A549 (cell line): ENCODE data around the gene SRD5A3. TPM values are rescaled to one million over a fixed set of nuclear protein-coding genes. Genes with fewer than 3 reads are reported as not detected.
"Not testable (repeated sequence)": the region's sequence is repeated elsewhere in the genome, so short reads cannot be mapped to it uniquely, and the experiment has no call there.

Experiments
- ATAC-seq, 2 experiments: fragments of 200-7000 bp in 1 of 2; fragments of >200 bp in 1 of 2; cut with Nextera tagmentation in 1 of 2; cut with Tn5 transposase in 1 of 2; 3 replicates each; pipeline versions ENCODE4 v1.8.0 to v1.9.1; 2018 to 2020; ENCODE audit warnings: mild to moderate bottlenecking in 1 of 2, moderate library complexity in 1 of 2
- CTCF ChIA-PET: fragments of 300-600 bp; sonication (Branson Sonifier 250); formaldehyde crosslinking; extraction: SDS; loops from one replicate; lab custom pipeline; 2021; ENCODE audit warnings: antibody characterized with exemption, inconsistent platforms; lab: Yijun Ruan, JAX
- POLR2A ChIA-PET: fragments of 350-600 bp; formaldehyde crosslinking; extraction: SDS; loops from one replicate; lab custom pipeline; 2021; ENCODE audit warnings: antibody characterized with exemption, inconsistent platforms; lab: Yijun Ruan, JAX
- DNase-seq, 2 experiments: peaks; one replicate each; pipeline versions ENCODE4 v3.0.0 to v3.0.0-alpha.2; 2011 to 2016; ENCODE audit warnings: low read depth in 1 of 2, low spot score in 1 of 2
- FAIRE-seq: peaks from 2 replicates; lab custom pipeline; 2011; peaks lifted over from hg19 to GRCh38; lab: Jason Lieb, UNC
- H3K27ac ChIP-seq, 2 experiments: fragments of >200 bp; sonication (Bioruptor Twin); formaldehyde crosslinking; 3 replicates each; pipeline ENCODE4 v1.5.1; 2016 to 2017
- H3K4me1 ChIP-seq: fragments of >200 bp; sonication (Bioruptor Twin); formaldehyde crosslinking; 3 replicates; pipeline ENCODE4 v1.6.1; 2016
- H3K4me2 ChIP-seq: fragments of >200 bp; sonication (Bioruptor Twin); formaldehyde crosslinking; 3 replicates; pipeline ENCODE4 v1.6.1; 2016
- H3K4me3 ChIP-seq: fragments of >200 bp; sonication (Bioruptor Twin); formaldehyde crosslinking; 3 replicates; pipeline ENCODE4 v1.5.1; 2016
- H3K9me3 ChIP-seq: fragments of >200 bp; sonication (Bioruptor Twin); formaldehyde crosslinking; 3 replicates; pipeline ENCODE4 v1.6.1; 2016
- FOSB ChIP-seq: fragments of 250-450 bp; sonication (Bioruptor Pico); IDR thresholded peaks from 2 replicates; pipeline ENCODE4 v1.5.0; 2020; ENCODE audit warnings: mild to moderate bottlenecking, moderate library complexity
- FOXS1 ChIP-seq: fragments of 250-450 bp; sonication (Bioruptor Pico); IDR thresholded peaks from 2 replicates; pipeline ENCODE4 v1.5.0; 2020; ENCODE audit warnings: mild to moderate bottlenecking, moderate library complexity
- HDAC2 ChIP-seq: fragments of 200-600 bp; sonication (generic); IDR thresholded peaks from 2 replicates; pipeline ENCODE4 v1.6.1; 2016
- HEYL ChIP-seq: fragments of 250-450 bp; sonication (Bioruptor Pico); IDR thresholded peaks from 2 replicates; pipeline ENCODE4 v1.8.0; 2021; ENCODE audit warnings: mild to moderate bottlenecking, moderate library complexity
- MAFK ChIP-seq: fragments of 450-650 bp; IDR thresholded peaks from 2 replicates; pipeline ENCODE4 v1.6.1; 2014; ENCODE audit not compliant: partially characterized antibody
- NPAS2 ChIP-seq: fragments of 250-450 bp; sonication (Bioruptor Pico); IDR thresholded peaks from 2 replicates; pipeline ENCODE4 v1.8.0; 2022; ENCODE audit warnings: mild to moderate bottlenecking, moderate library complexity, borderline replicate concordance
- NR3C1 ChIP-seq: fragments of >200 bp; sonication (Bioruptor Twin); formaldehyde crosslinking; IDR thresholded peaks from 3 replicates; pipeline ENCODE4 v1.6.1; 2017
- PHF8 ChIP-seq: fragments of 200-600 bp; sonication (generic); IDR thresholded peaks from 2 replicates; pipeline ENCODE4 v1.6.1; 2016; ENCODE audit warnings: low read depth, mild to moderate bottlenecking, antibody characterized with exemption, moderate library complexity, borderline replicate concordance
- POLR2AphosphoS2 ChIP-seq: conservative IDR thresholded peaks from 2 replicates; pipeline ENCODE4 v1.6.1; 2012; ENCODE audit warnings: low read length, improper control_type of control experiment, inconsistent platforms
- RAD21 ChIP-seq, 2 experiments: fragments of >200 bp in 1 of 2; sonication (Bioruptor Twin) in 1 of 2; formaldehyde crosslinking in 1 of 2; IDR thresholded peaks in 1 of 2; conservative IDR thresholded peaks in 1 of 2; 2 replicates in 1 of 2; 3 replicates in 1 of 2; pipeline ENCODE4 v1.6.1; 2012 to 2018; ENCODE audit warnings: inconsistent platforms in 1 of 2
- RNF2 ChIP-seq: fragments of 200-600 bp; sonication (generic); IDR thresholded peaks from 2 replicates; pipeline ENCODE4 v1.6.1; 2016; ENCODE audit warnings: low read depth, mild to moderate bottlenecking, antibody characterized with exemption, moderate library complexity, borderline replicate concordance
- TP53 ChIP-seq: fragments of 250-450 bp; sonication (Bioruptor Pico); IDR thresholded peaks from 2 replicates; pipeline ENCODE4 v1.5.0; 2021; ENCODE audit warnings: mild to moderate bottlenecking, moderate library complexity
- WGBS: methylation state at CpG from one replicate; pipeline ENCODE4 v1.1.6; 2017; ENCODE audit errors: missing lambda C conversion rate; 5-methylcytosine and 5-hydroxymethylcytosine counted together
- polyA plus RNA-seq, 4 experiments: library from polyadenylated mRNA; depleted of rRNA in 3 of 4; stranded (reverse); fragments of >200 nt; fragmentation: RNase III in 1 of 4; extraction: RNeasy Plus Mini Kit Qiagen cat#74134 plus additional on column Dnase treatment in 1 of 4; gene quantifications; 2 replicates in 3 of 4; 3 replicates in 1 of 4; pipeline ENCODE4 v1.2.3, GENCODE V29; 2011 to 2017
- TF ChIP-seq, protein P1 (sequence below): IDR thresholded peaks from 2 replicates; pipeline ENCODE4 v1.6.1; 2012
- TF ChIP-seq, protein P2 (sequence below): fragments of >200 bp; sonication (Bioruptor Twin); formaldehyde crosslinking; IDR thresholded peaks from 3 replicates; pipeline ENCODE4 v1.5.1; 2016
- TF ChIP-seq, protein P3 (sequence below): fragments of >200 bp; sonication (Bioruptor Twin); formaldehyde crosslinking; IDR thresholded peaks from 2 replicates; pipeline ENCODE4 v1.6.1; 2016
- TF ChIP-seq, protein P4 (sequence below): fragments of 250-450 bp; sonication (Bioruptor Pico); IDR thresholded peaks from 2 replicates; pipeline ENCODE4 v1.5.0; 2020; ENCODE audit warnings: low read depth, mild to moderate bottlenecking, moderate library complexity

The SRD5A3 gene
- polyA plus RNA-seq, 2 of the 4 experiments (the other 2 are of a cell fraction) = 5.9 to 11.1 TPM

DNA sequence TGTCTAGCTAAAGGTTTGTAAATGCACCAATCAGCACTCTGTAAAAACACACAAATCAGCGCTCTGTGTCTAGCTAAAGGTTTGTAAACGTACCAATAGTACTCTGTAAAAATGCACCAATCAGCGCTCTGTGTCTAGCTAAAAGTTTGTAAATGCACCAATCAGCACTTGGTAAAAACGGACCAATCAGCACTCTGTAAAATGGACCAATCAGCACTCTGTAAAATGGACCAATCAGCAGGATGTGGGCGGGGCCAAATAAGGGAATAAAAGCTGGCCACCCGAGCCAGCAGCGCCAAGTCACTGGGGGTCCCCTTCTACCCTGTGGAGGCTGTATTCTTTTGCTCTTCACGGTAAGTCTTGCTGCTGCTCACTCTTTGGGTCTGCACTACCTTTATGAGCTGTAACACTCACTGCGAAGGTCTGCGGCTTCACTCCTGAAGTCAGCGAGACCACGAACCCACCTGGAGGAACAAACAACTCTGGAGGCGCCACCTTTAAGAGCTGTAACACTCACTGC is 7.2 kb downstream of the SRD5A3 start:
- ATAC-seq, H3K4me2 ChIP-seq, H3K4me3 ChIP-seq: not testable (repeated sequence)
- peaks cover 14% of the 10 kb centered on the region for H3K4me1 ChIP-seq
- TF ChIP-seq MAFK = peak; percentile 42
- TF ChIP-seq, all 56 proteins: peak for 1; not testable (repeated sequence) for 55
- 87% methylated on average over 13 of the region's 13 CpGs for WGBS
- FAIRE-seq, H3K9me3 ChIP-seq, POLR2A ChIA-PET, DNase-seq, H3K27ac ChIP-seq: not testable (repeated sequence)
- CTCF ChIA-PET = interaction anchor here (1.3 to 1.7 kb wide), 2 partner anchors 13 to 354 kb away, joined by 4 read pairs; no protein-coding TSS in a partner anchor

DNA sequence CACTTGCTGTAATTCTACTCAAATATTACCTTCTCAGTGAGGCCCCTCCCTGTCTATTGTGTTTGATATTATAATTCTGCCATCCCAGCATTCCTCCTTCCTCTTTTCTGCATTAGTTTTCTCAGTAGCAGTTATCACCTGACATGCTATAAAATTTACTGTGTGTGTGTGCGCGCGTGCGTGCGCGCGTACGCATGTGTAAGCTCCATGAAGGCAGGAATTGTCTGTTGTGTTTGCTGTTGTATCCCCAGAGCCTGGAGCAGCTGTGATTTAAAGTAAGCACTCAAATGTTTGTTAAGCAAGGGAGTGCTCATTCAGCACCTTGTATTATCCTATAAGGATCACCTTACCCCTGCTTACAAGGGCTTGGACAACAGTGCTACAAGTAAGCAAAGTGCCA is 8.6 kb downstream of the SRD5A3 start:
- H3K9me3 ChIP-seq = no peaks in the 10 kb centered on the region
- POLR2A ChIA-PET = interaction anchor here (0.7 kb wide), 1 partner anchor 503 kb away, joined by 3 read pairs; no protein-coding TSS in a partner anchor
- H3K27ac ChIP-seq = no peak overlapping the region
- peaks cover 21% of the 10 kb centered on the region for H3K4me1 ChIP-seq
- FAIRE-seq (no peak), DNase-seq (no peak), ATAC-seq (no peak)
- over 99% methylated on average over 8 of the region's 8 CpGs for WGBS
- H3K4me2 ChIP-seq = no peak overlapping the region
- TF ChIP-seq, protein P1, sequence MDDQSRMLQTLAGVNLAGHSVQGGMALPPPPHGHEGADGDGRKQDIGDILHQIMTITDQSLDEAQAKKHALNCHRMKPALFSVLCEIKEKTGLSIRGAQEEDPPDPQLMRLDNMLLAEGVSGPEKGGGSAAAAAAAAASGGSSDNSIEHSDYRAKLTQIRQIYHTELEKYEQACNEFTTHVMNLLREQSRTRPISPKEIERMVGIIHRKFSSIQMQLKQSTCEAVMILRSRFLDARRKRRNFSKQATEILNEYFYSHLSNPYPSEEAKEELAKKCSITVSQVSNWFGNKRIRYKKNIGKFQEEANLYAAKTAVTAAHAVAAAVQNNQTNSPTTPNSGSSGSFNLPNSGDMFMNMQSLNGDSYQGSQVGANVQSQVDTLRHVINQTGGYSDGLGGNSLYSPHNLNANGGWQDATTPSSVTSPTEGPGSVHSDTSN = no peak
- TF ChIP-seq HEYL (CRISPR knock-in tag) (no peak), POLR2AphosphoS2 (no peak), FOXS1 (no peak), FOSB (CRISPR knock-in tag) (no peak), NR3C1 (no peak), RNF2 (no peak)
- TF ChIP-seq, protein P2, sequence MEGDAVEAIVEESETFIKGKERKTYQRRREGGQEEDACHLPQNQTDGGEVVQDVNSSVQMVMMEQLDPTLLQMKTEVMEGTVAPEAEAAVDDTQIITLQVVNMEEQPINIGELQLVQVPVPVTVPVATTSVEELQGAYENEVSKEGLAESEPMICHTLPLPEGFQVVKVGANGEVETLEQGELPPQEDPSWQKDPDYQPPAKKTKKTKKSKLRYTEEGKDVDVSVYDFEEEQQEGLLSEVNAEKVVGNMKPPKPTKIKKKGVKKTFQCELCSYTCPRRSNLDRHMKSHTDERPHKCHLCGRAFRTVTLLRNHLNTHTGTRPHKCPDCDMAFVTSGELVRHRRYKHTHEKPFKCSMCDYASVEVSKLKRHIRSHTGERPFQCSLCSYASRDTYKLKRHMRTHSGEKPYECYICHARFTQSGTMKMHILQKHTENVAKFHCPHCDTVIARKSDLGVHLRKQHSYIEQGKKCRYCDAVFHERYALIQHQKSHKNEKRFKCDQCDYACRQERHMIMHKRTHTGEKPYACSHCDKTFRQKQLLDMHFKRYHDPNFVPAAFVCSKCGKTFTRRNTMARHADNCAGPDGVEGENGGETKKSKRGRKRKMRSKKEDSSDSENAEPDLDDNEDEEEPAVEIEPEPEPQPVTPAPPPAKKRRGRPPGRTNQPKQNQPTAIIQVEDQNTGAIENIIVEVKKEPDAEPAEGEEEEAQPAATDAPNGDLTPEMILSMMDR = no peak
- TF ChIP-seq, protein P3, sequence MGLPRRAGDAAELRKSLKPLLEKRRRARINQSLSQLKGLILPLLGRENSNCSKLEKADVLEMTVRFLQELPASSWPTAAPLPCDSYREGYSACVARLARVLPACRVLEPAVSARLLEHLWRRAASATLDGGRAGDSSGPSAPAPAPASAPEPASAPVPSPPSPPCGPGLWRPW = no peak
- H3K4me3 ChIP-seq = no peak overlapping the region
- CTCF ChIA-PET = interaction anchor here (3.4 kb wide), 1 partner anchor 8 kb away, joined by 17 read pairs; the partner anchor contains the start of gene SRD5A3

DNA sequence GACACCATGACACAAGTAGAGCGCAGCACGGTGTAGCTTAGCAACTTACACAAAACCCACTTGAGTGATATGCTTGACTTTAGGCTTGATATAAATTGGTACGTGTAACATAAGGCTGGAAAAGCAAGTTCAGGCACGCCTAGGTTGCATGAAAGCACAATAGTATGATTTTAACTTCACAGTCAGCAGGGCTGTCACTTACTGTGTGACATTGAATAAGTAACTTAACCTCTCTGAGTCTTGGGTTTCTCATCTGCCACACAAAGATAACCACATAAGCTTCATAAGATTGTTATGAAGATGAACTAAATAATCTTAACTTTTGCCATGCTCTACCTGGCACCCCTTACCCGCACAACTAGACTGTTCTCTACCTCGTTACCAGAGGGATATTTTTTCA is 9.5 kb downstream of the SRD5A3 start:
- no peak for FAIRE-seq
- Histone ChIP-seq H3K4me1 (peaks cover 21% of the 10 kb centered on the region), H3K4me3 (no peak overlapping the region), H3K27ac (no peak overlapping the region), H3K9me3 (no peaks in the 10 kb centered on the region), H3K4me2 (no peak overlapping the region)
- ATAC-seq = no peak
- POLR2A ChIA-PET = no interaction called here
- TF ChIP-seq RAD21 (conservative IDR thresholded peaks at IDR 0.05 in 1 of 2, IDR thresholded peaks at IDR 0.05 in 1 of 2) (no peak), PHF8 (no peak), TP53 (CRISPR knock-in tag) (no peak), NPAS2 (CRISPR knock-in tag) (no peak), HDAC2 (no peak)
- TF ChIP-seq, protein P4, sequence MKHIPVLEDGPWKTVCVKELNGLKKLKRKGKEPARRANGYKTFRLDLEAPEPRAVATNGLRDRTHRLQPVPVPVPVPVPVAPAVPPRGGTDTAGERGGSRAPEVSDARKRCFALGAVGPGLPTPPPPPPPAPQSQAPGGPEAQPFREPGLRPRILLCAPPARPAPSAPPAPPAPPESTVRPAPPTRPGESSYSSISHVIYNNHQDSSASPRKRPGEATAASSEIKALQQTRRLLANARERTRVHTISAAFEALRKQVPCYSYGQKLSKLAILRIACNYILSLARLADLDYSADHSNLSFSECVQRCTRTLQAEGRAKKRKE (CRISPR knock-in tag) = no peak
- TF ChIP-seq, protein P3 = no peak
- TF ChIP-seq, protein P1 = no peak
- 76% methylated on average over 6 of the region's 6 CpGs for WGBS
- DNase-seq = no peak
- CTCF ChIA-PET = interaction anchor here (3.4 kb wide), 1 partner anchor 9 kb away, joined by 17 read pairs; the partner anchor contains the start of gene SRD5A3
